ENCODE results near the gene VSIG10.
"Not testable (repeated sequence)": the region's sequence is repeated elsewhere in the genome, so short reads cannot be mapped to it uniquely, and the experiment has no call there.

Gene VSIG10

DNA sequence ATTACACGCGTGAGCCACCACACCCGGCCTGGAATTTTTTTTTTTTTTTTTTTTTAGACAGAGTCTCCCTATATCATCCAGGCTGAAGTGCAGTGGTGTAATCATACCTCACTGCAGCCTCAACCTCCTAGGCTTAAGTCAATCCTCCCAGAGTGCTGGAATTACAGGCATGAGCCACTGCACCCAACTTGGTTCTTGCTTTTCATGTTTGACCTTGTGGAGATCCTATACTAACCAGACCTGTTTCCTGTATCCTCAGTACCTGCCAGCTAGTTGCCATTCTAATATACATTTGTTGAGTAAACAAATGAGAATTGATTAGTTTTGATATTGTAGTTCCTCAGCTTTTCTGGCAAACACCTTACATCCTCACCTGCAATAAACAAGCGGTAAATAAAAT lies 3.2 kb upstream of the VSIG10 start:
- no peak for DNase-seq

DNA sequence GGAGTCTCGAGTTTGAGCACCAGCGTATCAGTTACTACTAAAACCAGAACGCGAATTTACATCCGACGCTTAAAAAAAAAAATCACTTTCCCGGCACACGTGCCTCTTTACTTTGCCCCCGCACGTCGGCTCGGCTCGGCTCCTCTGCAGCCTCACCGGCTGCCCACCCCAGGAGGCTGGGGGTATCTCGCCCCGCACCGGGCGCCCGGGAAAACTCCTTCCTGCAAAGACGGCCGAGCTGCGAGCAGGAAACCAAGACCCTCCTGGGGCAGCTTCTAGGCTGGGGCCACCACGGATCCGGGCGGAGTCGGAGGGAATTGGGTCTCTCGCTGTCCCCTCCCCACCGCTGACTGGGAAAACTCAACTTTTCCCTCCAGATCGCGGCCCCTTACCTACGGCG lies 610 bp downstream of the VSIG10 start:
- no peak for DNase-seq

DNA sequence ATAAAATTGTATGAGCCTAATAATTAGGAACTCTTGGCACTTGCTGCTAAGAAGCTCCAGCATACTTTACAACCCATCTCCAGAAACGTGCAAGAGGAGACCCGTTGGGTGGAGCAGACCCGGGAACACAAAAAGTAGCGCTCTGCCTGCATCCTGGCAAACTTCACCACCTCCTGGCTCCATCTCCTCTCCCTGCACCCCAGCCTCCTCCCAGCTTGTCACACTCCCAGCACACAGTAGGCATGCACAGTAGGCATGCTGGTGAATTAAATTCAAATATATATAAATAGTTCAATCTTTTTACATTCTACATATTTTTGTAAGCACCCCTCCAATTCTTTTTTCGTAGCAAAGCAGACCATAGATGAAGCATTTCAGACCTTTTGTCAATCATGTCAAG lies 1.2 kb downstream of the VSIG10 start:
- DNase-seq: no peak

DNA sequence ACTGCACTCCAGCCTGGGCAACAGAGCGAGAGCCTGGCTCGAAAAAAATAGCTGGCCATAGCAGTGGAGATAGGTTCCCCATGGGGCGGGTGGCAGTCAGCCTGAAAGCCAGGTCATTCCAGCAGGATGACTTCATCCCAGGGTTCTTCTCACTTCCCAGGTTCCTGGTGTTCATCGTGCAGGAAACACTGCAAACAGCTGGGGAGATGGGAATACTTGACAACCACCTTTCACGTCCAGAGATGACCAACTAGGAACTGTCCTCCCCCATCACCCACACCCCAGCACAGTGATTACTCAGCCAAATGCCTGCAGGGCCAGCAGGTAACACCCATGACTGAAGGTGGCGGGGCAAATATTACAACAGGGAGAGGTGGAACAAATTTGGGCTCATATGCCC lies 1.7 kb downstream of the VSIG10 start:
- DNase-seq: no peak

DNA sequence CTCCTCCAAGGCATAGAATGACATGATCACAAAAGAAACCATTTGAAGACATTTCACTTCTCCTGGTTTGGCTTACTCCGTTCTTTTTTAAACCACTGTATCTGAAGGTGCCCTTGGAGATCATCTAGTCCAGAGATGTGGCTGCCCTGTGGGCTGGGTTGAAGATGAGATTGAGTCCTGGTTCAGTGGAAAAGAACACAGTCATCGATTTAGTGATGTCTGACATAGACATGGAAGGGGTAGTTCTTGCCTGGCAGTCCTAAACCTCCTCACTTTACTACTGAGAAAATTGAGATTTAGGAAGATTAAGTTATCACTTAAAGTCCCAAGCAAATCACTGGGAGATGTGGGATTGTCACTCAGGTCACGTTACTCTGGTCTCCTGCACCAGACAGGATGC lies 2.8 kb downstream of the VSIG10 start:
- no peak for DNase-seq

DNA sequence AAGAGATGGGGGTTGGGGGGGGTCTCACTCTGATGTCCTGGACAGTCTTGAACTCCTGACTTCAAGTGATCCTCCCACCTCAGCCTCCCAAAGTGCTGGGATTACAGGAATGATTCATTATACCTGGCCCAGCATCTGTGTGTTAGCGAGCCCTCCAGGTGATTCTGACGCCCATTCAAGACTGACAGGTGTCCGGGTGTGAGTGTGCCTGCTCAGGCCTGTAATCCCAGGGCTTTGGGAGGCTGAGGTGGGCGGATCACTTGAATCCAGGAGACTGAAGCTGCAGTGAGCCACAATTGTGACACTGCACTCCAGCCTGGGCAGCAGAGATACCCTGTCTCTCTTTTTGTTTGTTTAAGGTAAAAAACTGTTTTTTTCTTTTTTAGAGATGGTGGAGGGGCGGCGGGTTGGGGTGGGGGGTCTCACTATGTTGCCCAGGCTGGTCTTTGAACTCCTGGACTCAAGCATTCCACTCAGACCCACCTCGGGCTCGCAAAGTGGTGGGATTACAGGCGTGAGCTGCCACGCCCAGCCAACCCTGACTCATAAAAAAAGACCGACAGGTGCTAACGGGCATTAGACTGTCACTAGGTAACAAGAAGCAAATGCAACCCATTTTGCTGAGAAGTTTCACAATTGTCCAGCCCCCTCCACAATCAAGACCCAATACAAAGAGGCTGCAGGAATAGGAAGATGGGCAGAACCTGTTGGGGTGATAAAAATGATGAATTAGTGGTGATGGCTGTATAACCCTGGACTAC lies 4.7 kb downstream of the VSIG10 start:
- no peak for DNase-seq

DNA sequence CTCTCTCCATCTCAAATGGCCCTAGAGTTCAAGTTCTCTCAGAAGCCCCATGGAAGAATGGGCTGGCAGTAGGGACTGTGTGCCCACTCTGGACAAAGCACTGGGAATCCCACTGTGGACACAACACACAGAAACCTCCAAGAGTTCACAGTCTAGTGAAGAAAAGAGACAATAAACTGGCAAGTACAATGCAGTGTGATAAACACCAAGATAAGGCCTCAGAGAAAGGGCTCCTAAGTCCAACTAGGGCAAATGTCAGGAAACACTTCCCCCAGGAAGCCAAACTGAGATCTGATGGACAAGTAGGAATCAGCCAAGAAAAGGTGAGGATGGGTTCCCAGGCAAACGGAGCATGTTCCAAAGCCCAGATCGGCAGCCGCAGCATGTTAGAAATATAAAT lies 5.4 kb downstream of the VSIG10 start:
- DNase-seq: no peak

DNA sequence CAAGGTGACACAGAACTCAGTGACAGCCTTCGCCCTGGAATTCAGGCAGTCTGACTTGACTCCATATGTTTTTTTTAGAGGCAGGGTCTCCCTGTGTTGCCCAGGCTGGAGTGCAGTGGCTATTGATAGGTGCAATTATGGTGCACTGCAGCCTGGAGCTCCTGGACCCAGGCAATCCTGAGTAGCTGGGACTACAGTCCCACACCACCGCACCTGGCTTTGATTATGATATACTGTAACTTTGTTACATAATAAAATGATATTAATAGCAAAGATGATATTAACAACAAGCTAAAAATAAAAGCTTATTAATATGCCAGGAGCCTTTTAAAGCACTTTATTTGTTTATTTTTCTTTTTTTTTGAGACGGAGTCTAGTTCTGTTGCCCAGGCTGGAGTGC lies 9.8 kb downstream of the VSIG10 start:
- no peak for DNase-seq

DNA sequence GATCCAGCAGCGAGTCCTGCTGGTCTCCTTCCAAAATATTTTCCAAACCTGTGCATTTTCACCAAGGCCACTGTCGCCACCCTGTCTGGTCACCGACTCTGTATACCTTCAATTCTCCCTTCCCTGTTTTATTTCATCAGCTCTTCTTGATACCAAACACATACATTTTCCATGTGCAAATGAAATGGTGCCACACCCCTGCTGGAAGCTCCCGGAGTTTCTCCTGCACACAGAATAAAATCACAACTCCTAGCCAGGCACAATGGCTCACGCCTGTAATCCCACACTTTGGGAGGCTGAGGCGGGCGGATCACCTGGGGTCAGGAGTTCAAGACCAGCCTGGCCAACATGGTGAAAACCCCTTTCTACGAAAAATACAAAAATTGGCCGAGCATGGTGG lies 14.0 kb downstream of the VSIG10 start:
- no peak for DNase-seq

DNA sequence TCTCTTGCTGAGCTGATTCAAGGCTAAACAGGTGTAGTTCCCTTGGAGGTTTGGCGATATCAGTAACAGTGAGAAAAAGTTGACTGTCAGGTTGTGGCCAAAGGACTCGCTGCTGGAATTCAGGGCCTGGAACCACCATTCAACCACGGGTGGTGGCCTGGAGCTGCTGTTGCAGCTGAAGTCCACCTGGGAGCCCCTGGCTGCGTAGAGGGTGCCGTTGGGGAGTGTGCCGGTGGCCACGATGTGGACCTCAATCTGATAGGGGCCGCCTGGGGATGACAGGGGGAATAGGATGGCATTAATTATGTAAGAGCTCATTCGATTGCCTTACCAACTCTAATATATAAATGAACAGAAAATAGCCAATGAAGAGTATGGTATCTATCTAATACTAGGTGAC lies 21.6 kb downstream of the VSIG10 start:
- DNase-seq: no peak

DNA sequence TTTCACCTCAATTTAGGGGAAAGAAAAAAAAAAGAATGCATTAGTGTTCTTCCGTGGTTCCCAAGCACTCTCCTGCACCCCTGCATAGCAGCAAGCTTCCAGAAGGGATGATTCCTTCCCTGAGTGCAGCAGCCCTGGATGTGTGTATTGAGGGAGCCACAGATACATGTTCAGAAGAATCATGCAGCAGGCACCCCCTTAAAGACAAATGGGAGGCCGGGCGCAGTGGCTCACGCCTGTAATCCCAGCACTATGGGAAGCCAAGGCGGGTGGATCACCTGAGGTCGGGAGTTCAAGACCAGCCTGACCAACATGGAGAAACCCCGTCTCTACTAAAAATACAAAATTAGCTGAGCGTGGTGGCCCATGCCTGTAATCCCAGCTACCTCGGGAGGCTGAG lies 22.3 kb downstream of the VSIG10 start:
- DNase-seq: not testable (repeated sequence)

DNA sequence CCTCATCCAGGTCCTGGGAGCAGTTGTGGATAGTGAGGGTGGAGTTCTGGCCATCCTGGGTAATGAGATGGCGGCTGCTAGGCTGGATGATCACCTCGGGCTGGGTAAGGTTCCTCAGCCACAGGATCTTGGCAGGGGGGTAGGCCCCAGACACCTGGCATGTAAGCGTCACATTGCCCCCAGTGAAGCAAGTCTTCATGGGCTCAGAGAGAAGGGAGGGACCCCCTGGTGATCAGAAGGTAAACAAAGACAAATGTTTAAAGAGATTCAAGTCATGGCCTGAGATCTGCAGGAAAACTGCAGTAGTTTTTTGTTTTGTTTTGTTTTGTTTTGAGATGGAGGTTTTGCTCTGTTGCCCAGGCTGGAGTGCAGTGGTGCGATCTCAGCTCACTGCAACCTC lies 30.0 kb downstream of the VSIG10 start:
- DNase-seq: no peak

DNA sequence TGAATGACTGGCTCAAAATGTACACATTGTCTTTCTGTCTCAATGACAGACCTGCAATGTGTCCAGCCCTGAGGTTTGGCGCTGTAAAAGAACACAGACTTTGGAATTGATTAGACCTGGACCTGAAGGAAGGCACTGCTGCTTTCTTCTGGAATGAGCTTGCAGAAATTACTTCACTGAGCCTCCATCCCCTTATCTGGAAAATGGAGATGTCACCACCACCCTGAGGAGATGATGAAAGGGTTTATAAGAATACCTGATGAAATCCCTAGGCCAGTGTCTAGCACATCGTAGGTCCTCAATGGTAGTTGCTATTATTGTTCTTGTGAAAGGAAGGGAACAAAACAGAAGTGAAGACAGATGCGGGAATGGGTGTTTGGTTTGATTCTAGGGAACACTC lies 33.2 kb downstream of the VSIG10 start:
- no peak for DNase-seq

DNA sequence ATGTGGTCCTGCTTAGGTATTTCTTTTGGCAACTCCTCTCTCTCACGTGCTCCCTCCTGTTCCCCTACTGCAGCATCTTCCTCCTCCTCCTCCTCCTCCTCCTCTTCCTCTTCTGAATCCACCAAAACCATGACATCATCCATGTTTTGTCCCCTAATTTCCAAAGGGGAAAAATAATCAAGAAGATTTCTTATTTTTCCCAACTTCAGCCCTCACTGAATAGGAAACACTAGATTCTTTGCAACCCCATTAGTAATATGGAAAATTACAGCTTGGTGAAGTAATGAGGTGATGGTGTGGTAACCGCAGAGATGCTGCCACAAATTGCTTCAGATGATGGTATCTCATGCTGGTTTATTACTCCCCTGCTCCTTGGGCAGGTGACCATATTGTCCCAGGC lies 35.4 kb downstream of the VSIG10 start:
- no peak for DNase-seq

DNA sequence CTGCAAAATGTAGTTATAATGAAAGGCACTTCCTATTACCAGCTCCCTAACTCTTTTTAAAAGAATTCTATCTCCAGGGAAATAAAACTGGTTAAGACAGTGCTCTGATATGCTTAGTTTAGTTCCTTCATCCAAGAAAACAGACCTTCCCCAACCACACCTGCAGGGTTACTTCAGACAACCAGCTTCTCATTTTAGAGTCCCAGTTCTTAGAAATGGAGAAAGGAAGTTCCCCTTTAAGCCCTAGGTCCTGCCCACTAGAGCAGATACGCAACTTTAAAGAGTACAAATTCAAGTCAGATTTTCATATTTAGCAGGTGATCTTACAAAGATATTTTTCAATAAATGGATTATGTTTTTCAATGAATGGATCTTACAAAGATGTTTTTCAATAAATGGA lies 38.4 kb downstream of the VSIG10 start:
- DNase-seq: no peak

DNA sequence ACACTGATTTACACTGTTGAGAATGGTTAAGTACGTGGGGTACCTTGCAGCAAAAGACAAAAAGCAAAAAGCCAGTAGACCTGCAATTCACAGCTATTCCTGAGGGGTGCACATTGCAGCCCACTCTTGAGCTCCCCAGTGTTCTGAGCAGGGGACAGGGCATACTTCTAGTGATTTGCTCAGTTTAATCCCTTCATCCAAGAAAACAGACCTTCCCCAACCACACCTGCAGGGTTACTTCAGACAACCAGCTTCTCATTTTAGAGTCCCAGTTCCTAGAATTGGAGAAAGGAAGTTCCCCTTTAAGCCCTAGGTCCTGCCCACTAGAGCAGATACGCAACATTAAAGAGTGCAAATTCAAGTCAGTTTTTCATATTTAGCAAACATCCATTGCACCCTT lies 39.2 kb downstream of the VSIG10 start:
- DNase-seq: peak; percentile 30

DNA sequence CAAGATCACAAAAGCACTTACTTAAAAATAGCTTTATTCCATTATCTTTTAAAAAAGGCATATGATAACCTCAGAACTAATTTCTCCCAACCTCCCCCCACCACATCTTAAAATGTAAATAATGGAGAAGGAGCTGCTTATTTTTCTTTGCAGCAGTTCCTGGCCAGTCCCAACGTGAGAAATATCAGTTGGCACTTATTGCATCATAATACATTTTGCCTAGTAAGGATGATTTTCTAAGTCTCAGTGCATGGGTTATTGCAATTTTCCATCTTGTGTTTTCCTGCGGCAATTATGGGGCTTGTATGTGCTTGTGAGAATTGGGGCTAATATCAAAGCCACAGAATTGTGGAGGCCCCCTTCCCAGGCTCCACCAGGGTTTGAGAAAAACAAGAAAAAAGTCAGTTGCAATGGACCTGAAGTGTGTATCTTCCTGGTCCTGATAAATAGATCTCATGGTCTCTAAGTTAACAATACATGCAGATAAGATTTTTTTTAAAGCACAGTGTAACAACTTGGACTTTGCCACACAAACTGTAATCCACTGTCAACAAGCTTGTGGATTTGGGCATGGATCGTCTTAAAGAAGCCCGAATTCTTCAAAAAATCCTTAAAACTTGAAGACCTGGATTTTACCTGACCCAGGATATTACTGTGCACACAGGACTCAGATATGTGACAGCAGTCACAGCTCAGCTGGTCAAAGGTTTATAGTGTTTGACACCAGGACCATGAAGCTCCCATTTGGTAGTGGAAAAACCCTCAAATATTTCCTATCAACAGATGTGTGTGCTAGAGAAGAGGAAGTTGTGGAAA lies 40.0 kb downstream of the VSIG10 start:
- DNase-seq: no peak

DNA sequence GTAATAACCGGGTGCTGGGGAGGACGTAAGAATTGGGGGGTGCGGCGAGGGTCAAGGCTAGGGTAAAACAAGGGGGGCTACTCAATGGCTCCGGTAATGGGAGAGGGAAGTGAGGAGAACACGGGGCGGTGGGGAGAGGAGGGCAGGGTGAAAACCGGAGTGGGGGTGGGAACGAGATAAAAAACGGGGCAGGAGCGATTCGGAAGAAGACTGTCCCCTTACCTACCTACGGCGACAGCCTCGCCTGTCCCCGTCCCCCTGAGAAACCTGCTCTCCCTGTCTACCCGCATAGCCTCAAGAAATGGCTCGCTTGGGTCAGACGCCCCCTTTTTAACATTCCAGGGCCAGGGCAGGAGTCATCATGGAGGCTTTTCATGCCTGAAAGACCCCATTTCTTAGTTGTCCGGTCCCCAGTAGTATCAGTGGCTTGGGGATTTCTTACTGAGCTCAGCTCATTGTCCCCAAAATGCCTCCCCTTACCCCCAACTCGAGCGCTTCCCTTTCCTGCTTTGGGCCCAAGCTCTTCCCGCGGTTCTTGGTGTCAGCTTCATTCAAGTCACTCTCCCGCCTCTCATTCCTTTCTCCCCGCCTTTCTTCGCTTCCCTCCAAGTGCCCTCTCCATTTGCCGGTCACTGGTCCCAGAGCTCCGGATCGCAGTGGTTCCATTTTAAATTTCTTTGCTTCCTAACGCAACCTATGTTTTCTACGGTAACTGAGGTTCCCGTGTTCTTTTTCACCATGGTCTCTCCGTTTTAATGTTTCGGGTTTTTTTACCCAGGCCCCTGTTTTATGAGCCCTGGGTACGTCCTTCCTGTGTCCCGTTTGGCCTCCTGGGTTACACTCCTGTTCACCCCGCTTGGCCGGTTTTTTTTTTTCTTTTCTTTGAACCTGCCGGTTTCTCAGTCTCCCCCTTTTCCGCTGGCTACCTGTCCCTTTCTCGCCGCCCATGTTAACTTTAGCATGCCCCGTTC lies 41.7 kb downstream of the VSIG10 start:
- DNase-seq: peak; percentile 16

DNA sequence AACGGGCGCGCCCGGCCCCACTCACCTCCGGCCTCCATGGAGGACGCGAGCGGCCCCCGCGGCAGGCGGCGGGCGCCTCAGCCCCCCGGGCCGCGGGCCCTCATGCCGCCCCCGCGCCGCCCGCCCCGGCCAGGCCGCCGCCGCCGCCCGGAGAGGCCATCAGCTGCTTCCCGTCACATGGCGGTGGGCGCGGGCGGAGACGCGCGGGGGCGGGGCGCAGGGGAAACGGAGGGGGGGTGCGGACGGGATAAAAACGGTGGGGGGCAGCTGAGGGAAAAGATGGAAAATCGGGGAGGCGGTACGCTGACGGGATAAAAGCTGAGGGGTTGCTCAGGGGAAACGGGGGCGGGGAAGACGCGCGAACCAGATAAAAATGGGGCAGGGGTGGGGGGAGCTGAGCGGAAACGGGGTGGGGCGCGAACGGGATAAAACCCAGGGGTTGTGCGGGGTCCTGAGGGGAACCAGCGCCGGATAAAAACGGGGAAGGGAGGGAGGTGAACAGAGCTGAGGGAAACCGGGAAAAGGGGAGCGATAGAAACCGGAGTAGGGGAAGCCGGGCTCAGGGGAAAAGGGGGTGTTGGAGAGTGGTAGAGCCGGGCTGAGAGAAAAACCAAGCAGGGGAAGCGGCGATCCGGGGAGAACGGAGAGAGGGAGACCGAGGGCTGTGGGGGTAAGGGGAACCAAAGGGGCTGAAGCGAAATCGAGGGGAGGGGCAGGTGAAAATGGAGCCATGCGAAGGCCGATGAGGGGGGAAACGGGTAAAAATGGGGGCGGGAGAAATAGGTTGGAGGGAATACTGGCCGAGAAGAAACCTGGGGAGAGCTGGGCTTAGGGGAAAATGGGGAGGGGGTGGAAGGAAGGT lies 42.6 kb downstream of the VSIG10 start, which contains the start of gene WSB2:
TSS of gene WSB2 (minus strand) at position 169 of the 862 bp plus-strand sequence. CDS start at position 38, 131 bp downstream.
- peak; percentile 59 for DNase-seq

DNA sequence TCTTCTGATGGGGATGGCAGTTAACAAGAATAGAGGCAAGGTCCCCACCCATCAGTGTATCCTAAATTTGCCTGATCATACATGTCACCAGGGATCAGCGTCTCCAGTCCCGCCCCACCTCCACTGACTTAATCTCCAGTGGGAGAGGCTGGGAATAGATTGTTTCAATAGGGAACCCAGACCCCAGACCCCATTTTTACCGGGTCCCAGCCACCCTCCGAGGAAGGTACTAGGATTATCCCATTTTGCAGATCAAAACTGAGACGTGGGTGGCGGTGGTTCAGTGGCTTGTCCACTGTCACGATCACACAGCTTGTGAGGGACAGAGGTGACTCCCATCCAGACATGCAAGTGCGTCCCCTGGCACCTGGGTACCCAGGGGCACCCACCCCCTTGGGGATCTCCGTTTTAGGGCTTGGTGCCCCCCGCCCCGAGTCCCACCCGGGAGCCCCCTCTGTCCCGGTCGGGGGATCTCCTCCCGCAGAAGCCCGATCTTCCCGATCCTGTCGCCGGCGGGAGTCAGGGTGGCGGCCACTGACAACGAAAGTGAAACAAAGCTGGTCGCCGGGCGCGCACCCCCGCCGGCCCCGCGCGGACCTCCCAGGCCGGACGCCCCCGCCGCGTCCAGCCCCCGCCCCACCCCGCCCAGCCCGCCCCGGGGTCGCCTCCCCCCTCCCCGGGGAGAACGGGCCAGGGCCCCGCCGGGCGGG lies 43.4 kb downstream of the VSIG10 start:
- DNase-seq: peak; percentile 39
